NCI-H2107 (cell line): ENCODE measurements around the gene USP48.
"Not testable (repeated sequence)": the region's sequence is repeated elsewhere in the genome, so short reads cannot be mapped to it uniquely, and the experiment has no call there.

ENCODE experiments used
- DNase-seq: peaks from one replicate; lab custom pipeline; 2025; lab: John Stamatoyannopoulos, UW

Gene USP48

GRCh38 chr1:21774835-21775549 lies 8.0 kb downstream of the USP48 start:
- no peak for DNase-seq

GRCh38 chr1:21773585-21773984 lies 9.4 kb downstream of the USP48 start:
- no peak for DNase-seq

GRCh38 chr1:21771672-21772071 lies 11.3 kb downstream of the USP48 start:
- not testable (repeated sequence) for DNase-seq

- not testable (repeated sequence) for DNase-seq
These were observed 12.3 kb downstream of the USP48 start for GRCh38 chr1:21770602-21771001.

- DNase-seq = no peak
These were observed 12.7 kb downstream of the USP48 start for GRCh38 chr1:21770201-21770600.

- not testable (repeated sequence) for DNase-seq
These were observed 15.8 kb downstream of the USP48 start for GRCh38 chr1:21767106-21767505.

- no peak for DNase-seq
These were observed 16.7 kb downstream of the USP48 start for GRCh38 chr1:21766210-21766609.

GRCh38 chr1:21764615-21765423 lies 18.1 kb downstream of the USP48 start:
- peak; percentile 23 for DNase-seq

GRCh38 chr1:21763694-21764419 lies 19.1 kb downstream of the USP48 start:
- no peak for DNase-seq

- DNase-seq = no peak
These were observed 19.7 kb downstream of the USP48 start for GRCh38 chr1:21763236-21763635.

GRCh38 chr1:21762022-21762404 lies 20.9 kb downstream of the USP48 start:
- no peak for DNase-seq

- DNase-seq = no peak
These were observed 21.9 kb downstream of the USP48 start for GRCh38 chr1:21761052-21761451.

- no peak for DNase-seq
These were observed 23.1 kb downstream of the USP48 start for GRCh38 chr1:21759818-21760217.

- DNase-seq = no peak
These were observed 23.8 kb downstream of the USP48 start for GRCh38 chr1:21759182-21759581.

GRCh38 chr1:21758614-21759013 lies 24.3 kb downstream of the USP48 start:
- DNase-seq = no peak

GRCh38 chr1:21756393-21757089 lies 26.4 kb downstream of the USP48 start:
- no peak for DNase-seq

- DNase-seq = no peak
These were observed 27.9 kb downstream of the USP48 start for GRCh38 chr1:21755067-21755466.

- DNase-seq = no peak
These were observed 28.4 kb downstream of the USP48 start for GRCh38 chr1:21754583-21754982.

GRCh38 chr1:21752186-21752585 lies 30.8 kb downstream of the USP48 start:
- DNase-seq = no peak

- no peak for DNase-seq
These were observed 31.7 kb downstream of the USP48 start for GRCh38 chr1:21751281-21751680.

GRCh38 chr1:21750841-21751240 lies 32.1 kb downstream of the USP48 start:
- no peak for DNase-seq

GRCh38 chr1:21749859-21750468 lies 33.0 kb downstream of the USP48 start:
- no peak for DNase-seq
